Panc1 (cell line): ENCODE data around the gene C16orf74. TPM values are rescaled to one million over a fixed set of nuclear protein-coding genes. Genes with fewer than 3 reads are reported as not detected.

Source experiments
- ATAC-seq: fragments of 200-7000 bp; cut with Tn5 transposase; 2 replicates; pipeline ENCODE4 v1.9.1; 2020; ENCODE audit warnings: mild to moderate bottlenecking, moderate library complexity
- BruUV-seq: library from RNA; stranded (reverse); fragments of 400-500 nt; replicated peaks from 2 replicates; lab custom pipeline; 2021; lab: Mats Ljungman, UMichigan
- CTCF ChIA-PET: fragments of 300-600 bp; sonication (Branson Sonifier 250); formaldehyde crosslinking; loops from one replicate; lab custom pipeline; 2022; ENCODE audit warnings: antibody characterized with exemption; lab: Charles Lee
- POLR2A ChIA-PET: fragments of 300-600 bp; sonication (Branson Sonifier 250); formaldehyde crosslinking; loops from one replicate; lab custom pipeline; 2022; ENCODE audit warnings: antibody characterized with exemption; lab: Charles Lee
- DNase-seq: peaks from one replicate; pipeline ENCODE4 v3.0.0-alpha.2; 2010; ENCODE audit warnings: low read depth, low spot score
- H3K27ac ChIP-seq: 2 replicates; pipeline ENCODE4 v1.5.1; 2011; ENCODE audit warnings: mild to moderate bottlenecking, low read length, inconsistent platforms
- H3K27me3 ChIP-seq: fragments of 200-500 bp; sonication (Bioruptor generic); 2 replicates; pipeline ENCODE4 v1.6.0; 2014; ENCODE audit warnings: low read length, inconsistent platforms; ENCODE audit not compliant: control insufficient read depth, insufficient read depth
- H3K36me3 ChIP-seq: fragments of 200-500 bp; sonication (Bioruptor generic); 2 replicates; pipeline ENCODE4 v1.5.1; 2014; ENCODE audit warnings: inconsistent platforms, mild to moderate bottlenecking, low read length, moderate library complexity; ENCODE audit not compliant: control insufficient read depth, insufficient read depth
- H3K4me1 ChIP-seq: 2 replicates; pipeline ENCODE4 v1.5.1; 2011; ENCODE audit warnings: inconsistent platforms, mild to moderate bottlenecking, low read length, moderate library complexity; ENCODE audit not compliant: control insufficient read depth, insufficient read depth
- H3K4me3 ChIP-seq, 2 experiments: 2 replicates each; pipeline ENCODE4 v1.5.1; 2011 to 2012; ENCODE audit warnings: low read depth in 2 of 2, low read length in 2 of 2, mild to moderate bottlenecking in 2 of 2, inconsistent platforms in 1 of 2, moderate library complexity in 1 of 2
- H3K9me3 ChIP-seq: fragments of 200-500 bp; sonication (Bioruptor generic); 2 replicates; pipeline ENCODE4 v1.5.1; 2014; ENCODE audit warnings: low read depth, mild to moderate bottlenecking, inconsistent platforms, low read length, moderate library complexity; ENCODE audit not compliant: control insufficient read depth, insufficient read depth
- CTCF ChIP-seq: fragments of 450-650 bp; IDR thresholded peaks from 2 replicates; pipeline ENCODE4 v1.5.1; 2017; ENCODE audit warnings: mild to moderate bottlenecking
- POLR2AphosphoS5 ChIP-seq: IDR thresholded peaks from 2 replicates; pipeline ENCODE4 v1.6.1; 2012; ENCODE audit warnings: mild to moderate bottlenecking, low read depth, low read length, moderate library complexity
- REST ChIP-seq, 2 experiments: IDR thresholded peaks; 2 replicates each; pipeline ENCODE4 v1.6.1; 2011 to 2012; ENCODE audit warnings: low read depth in 2 of 2, control low read depth in 1 of 2, low read length in 1 of 2, mild to moderate bottlenecking in 1 of 2, moderate library complexity in 1 of 2; ENCODE audit not compliant: insufficient read depth in 1 of 2
- SIN3A ChIP-seq: IDR thresholded peaks from 2 replicates; pipeline ENCODE4 v1.6.1; 2012; ENCODE audit warnings: low read depth, mild to moderate bottlenecking, low read length, moderate library complexity, borderline replicate concordance; ENCODE audit not compliant: insufficient read depth
- TCF7L2 ChIP-seq: IDR thresholded peaks from 2 replicates; pipeline ENCODE4 v1.6.1; 2011; ENCODE audit warnings: mild to moderate bottlenecking, low read depth, low read length, inconsistent platforms
- in situ Hi-C: cut with HindIII; loops from 2 replicates; pipeline ENCODE4 v1.10.0; 2016; ENCODE audit warnings: low sequenced_read_pairs, low pct_unique_long_range_greater_than_20kb
- intact Hi-C: fragments of 100-400 bp; cut with micrococcal nuclease; formaldehyde crosslinking; loops from one replicate; pipeline ENCODE4 v1.10.0; 2022; ENCODE audit not compliant: unreplicated experiment
- total RNA-seq: library from RNA; stranded (reverse); gene quantifications from one replicate; pipeline ENCODE4 v1.2.1, GENCODE V29; 2021; ENCODE audit not compliant: unreplicated experiment

C16orf74 gene
- total RNA-seq, 1 experiment from 2014 or later = 1.5 TPM

- Histone ChIP-seq H3K27ac (no peak overlapping the region), H3K4me1 (no peaks in the 10 kb centered on the region), H3K27me3 (no peaks in the 10 kb centered on the region), H3K36me3 (peaks cover 3% of the 10 kb centered on the region; the same call in 1 of the 2 replicates), H3K9me3 (no peaks in the 10 kb centered on the region), H3K4me3 (no peak overlapping the region)
- DNase-seq = no peak
- no peak for ATAC-seq
- ChIA-PET POLR2A (no interaction called here), CTCF (no interaction called here)
- no TSS peak for BruUV-seq
- intact Hi-C loops (no loop called here), in situ Hi-C loops (no loop called here)
- no peak for TF ChIP-seq CTCF
- no peak for TF ChIP-seq POLR2AphosphoS5
- TF ChIP-seq REST (IDR thresholded peaks at IDR 0.05; ENCODE audit: insufficient read depth in 1 of 2, low read depth in 2 of 2, low read length in 1 of 2) = no peak
- TF ChIP-seq TCF7L2 = no peak
- no peak for TF ChIP-seq SIN3A
These were observed 30.3 kb upstream of the C16orf74 start for GRCh38 chr16:85781156-85781555.

- CTCF ChIA-PET = no interaction called here
These were observed 29.4 kb upstream of the C16orf74 start for GRCh38 chr16:85780281-85780680.

More at GRCh38 chr16:85780281-85780680, 29.4 kb upstream of the C16orf74 start:
- no peak for ATAC-seq
- intact Hi-C loops = no loop called here
- TF ChIP-seq SIN3A (no peak), TCF7L2 (no peak), CTCF (no peak), REST (IDR thresholded peaks at IDR 0.05; ENCODE audit: insufficient read depth in 1 of 2, low read depth in 2 of 2, low read length in 1 of 2) (no peak), POLR2AphosphoS5 (no peak)
- Histone ChIP-seq H3K27ac (no peak overlapping the region), H3K9me3 (no peaks in the 10 kb centered on the region), H3K27me3 (no peaks in the 10 kb centered on the region), H3K4me1 (no peaks in the 10 kb centered on the region), H3K4me3 (no peak overlapping the region), H3K36me3 (peaks cover 3% of the 10 kb centered on the region; the same call in 1 of the 2 replicates)
- POLR2A ChIA-PET = no interaction called here
- no TSS peak for BruUV-seq
- DNase-seq = no peak
- in situ Hi-C loops = no loop called here
